ENCODE results near the gene CPED1. TPM values are rescaled to one million over a fixed set of nuclear protein-coding genes. Genes with fewer than 3 reads are reported as not detected.
"Not testable (repeated sequence)": the region's sequence is repeated elsewhere in the genome, so short reads cannot be mapped to it uniquely, and the experiment has no call there.

Gene CPED1
- total RNA-seq, 1 experiment from 2014 or later, result 33.6 TPM

DNA sequence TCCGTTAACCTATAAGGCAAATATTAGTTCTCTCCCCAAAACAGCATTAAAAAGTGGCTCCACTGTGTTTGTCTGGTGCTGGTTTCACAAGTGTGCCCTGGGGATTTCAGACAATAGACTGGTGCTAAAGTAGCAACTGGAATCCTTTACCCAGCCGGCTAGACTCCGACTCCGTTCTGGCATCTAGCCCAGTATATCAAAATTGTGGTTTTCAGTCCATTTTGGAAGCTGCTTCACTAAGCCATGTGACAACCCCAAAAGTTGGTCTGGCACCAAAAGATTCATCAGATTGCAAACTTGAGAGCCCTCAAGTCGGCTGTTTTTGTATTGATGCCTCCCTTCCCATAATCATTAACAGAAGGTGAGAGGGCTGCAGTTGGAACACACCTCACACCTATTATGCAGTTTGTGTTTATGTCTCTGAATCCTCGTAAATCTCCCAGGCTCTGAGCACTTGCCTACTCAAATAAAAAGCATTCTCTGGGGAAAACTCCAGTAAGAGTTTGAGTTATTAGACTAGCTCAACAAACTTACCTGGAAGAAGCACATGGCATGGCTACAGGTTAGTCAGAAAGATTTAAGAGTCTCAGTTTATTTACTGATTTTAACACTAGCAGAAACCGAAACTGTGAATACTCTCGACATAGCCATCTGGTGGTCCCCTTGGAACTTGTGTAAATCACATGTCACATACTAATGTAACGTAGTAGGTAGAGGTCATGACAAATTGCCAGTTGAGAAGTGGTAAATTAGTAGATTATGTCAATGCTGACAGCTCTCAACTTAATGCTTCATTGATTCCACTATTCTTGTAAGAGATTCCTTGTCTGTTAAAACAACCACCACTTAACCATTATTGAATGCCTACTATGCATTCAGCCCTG is 325.5 kb downstream of the CPED1 start:
- peak; percentile 86 for DNase-seq (ENCODE audit: low read depth)

GRCh38 chr7:121315170-121315569 is 326.7 kb downstream of the CPED1 start:
- DNase-seq (ENCODE audit: low read depth), result not testable (repeated sequence)

GRCh38 chr7:121322460-121322859 is 333.9 kb downstream of the CPED1 start:
- no peak for DNase-seq (ENCODE audit: low read depth)

DNA sequence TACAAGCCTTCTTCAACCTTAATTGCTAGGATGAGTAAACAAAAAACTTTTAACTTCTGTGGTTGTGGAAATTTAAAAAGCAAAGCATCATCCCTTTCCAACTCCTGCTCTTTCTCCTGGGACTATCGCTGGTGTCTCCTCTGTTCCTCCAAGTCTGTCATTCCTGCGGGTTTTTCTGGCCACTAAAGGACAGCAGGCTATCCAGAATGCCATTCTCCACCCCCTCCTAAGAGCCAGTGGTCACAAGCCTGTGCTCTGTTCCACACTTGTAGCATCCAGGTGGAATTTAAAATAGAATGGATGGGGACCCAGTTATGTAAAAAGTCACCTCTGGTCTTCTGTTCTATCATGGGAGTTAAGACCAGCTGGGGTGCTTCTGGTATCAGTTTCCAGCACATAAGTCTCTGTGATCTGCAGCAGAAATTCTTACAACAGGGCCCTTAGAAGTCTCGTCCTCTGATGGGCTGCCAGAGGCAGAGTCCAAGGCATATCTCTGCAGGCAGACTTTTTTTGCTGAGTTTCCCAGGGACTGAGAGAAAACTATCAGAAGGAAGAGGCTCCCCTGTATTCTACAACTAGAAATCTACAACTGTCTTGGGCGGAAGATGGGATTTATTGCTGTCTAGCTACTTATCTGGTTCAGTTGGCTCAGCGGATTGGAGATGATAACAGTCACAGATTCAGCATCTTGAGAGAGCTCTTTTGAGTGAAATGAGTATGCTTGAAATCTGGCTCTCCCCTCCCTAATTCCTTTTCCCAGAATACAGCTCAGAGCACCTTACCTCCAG is 335.2 kb downstream of the CPED1 start:
- no peak for DNase-seq (ENCODE audit: low read depth)

DNA sequence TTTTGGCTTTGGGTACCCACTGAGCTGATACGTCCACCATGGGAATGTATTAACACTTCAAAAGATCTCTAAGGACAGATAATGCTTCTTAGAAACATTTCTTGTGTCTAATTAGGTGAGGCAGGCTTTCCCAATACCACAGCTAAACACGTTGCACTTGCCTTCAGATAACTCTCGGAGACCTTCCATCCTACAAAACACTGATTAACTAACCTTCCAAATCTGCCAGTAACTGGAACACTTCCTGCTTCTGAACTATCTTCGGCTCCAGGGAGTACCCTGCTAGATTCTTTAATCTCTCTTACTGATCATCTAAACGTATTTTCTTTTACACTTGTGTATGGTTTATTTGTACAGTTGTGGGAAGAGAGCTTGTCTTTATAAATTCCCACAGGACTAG is 339.2 kb downstream of the CPED1 start:
- DNase-seq (ENCODE audit: low read depth), result no peak

- peak; percentile 23 for DNase-seq (ENCODE audit: low read depth)
Observed at GRCh38 chr7:121328508-121329190, 340.1 kb downstream of the CPED1 start, which contains the start of gene WNT16. Gene WNT16 (plus strand): TSS chr7:121329000. CDS start chr7:121329293, 293 bp downstream.

GRCh38 chr7:121329191-121330052 is 340.9 kb downstream of the CPED1 start:
- DNase-seq (ENCODE audit: low read depth), result peak; percentile 33

DNA sequence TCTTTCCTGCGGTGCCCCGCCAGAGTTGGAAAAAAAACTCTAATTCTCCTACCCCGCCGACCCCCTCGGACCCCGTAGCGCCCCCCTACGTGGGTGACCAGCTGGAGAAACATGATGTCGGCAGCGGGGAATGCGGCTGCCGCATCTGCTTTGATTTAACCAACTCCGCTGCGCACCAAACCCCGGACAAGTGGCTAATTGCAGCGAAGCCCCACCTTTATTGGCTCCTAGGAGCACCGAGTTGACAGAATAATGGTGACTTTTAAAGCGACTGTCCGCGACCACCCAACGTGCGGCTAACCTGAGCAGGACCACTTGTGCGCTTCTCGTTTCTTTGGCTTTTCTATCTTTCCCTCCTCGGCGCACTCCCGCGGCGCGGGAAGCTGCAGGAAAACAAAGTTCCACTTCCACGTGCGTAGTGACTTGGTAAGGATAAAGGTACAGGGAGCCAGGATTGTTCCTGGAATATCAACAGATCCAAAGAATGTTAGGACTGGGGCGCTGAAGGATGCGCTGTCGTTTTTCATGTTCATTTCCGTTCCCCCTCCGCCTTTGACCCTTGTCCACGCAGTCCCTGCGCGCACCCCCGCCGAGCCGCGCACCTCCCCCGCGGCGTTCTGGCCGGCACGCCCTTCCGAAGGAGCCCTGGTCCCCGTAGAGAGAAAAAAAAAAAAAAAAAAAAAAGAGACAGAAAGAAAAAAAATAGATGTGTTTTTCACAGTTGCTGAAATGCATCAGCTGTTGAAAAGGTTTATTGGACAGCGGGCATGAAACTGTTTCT is 341.7 kb downstream of the CPED1 start:
- peak; percentile 27 for DNase-seq (ENCODE audit: low read depth)

DNA sequence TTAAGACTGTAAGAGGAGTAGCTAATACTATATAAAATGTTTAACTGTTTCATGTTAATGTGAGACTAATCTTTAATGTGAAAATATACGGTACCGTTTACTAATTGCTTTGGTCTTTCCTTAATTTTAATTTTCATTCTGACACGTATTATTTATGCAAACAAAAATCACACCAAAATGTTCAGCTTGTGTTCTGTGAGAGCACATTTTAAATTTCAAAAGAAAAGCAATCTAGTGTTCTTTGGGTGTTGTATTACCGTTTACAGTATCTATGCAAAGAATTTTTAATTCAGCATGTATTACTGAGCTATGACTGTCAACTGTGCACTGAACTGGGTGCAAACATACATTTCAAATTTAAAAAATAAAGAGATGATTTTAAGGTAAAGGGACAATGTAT is 342.5 kb downstream of the CPED1 start:
- DNase-seq (ENCODE audit: low read depth), result no peak

DNA sequence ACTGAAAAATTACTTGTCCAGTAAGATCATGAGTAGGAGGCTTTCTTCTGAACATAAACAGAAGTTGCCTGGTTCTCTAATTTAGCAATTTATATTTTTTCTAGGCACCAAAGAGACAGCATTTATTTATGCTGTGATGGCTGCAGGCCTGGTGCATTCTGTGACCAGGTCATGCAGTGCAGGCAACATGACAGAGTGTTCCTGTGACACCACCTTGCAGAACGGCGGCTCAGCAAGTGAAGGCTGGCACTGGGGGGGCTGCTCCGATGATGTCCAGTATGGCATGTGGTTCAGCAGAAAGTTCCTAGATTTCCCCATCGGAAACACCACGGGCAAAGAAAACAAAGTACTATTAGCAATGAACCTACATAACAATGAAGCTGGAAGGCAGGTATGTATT is 343.1 kb downstream of the CPED1 start:
- no peak for DNase-seq (ENCODE audit: low read depth)

DNA sequence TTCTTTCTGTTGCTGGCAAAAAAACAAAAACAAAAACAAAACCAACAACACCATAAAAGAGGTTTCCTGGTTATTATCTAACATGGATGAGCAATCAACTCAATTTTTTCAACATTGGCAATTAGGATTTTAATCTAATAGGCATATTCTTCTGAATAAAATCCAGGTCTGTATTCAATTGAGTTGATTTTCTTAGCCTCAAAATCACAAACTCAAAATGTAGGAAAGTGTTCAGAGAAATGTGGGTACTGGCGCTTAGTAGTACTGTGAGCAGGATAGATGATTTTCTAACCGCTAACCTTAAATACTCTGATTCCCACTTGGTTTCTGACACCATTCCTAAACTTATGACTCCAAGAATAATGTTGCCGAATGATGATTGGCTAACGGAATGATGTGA is 345.9 kb downstream of the CPED1 start:
- no peak for DNase-seq (ENCODE audit: low read depth)

- no peak for DNase-seq (ENCODE audit: low read depth)
Observed at GRCh38 chr7:121334875-121335648, 346.6 kb downstream of the CPED1 start.

- no peak for DNase-seq (ENCODE audit: low read depth)
Observed at GRCh38 chr7:121336579-121336978, 348.1 kb downstream of the CPED1 start.

DNA sequence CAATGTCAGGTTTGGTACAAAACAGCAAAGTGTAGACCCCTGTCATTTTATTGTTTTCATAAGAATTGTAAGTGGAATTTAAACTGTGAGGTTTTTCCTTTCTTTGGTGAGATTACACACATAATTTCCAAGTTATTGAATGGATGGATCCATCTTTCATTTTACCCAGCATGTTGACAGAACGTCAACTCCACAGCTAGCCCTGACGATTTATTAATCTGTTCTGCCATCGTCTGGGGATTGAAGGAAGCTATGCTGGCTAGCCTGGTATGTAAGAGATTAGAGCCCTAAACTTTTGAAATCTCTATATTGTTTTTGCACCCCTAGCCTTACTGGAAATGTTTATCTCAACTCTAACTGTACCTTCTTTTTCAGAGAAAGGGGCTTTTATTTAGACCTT is 348.9 kb downstream of the CPED1 start:
- DNase-seq (ENCODE audit: low read depth), result peak; percentile 38

- no peak for DNase-seq (ENCODE audit: low read depth)
Observed at GRCh38 chr7:121339082-121339481, 350.6 kb downstream of the CPED1 start.

GRCh38 chr7:121341933-121342332 is 353.4 kb downstream of the CPED1 start:
- DNase-seq (ENCODE audit: low read depth), result no peak

- DNase-seq (ENCODE audit: low read depth), result no peak
Observed at GRCh38 chr7:121342631-121343030, 354.1 kb downstream of the CPED1 start.

- DNase-seq (ENCODE audit: low read depth), result no peak
Observed at GRCh38 chr7:121343302-121343701, 354.8 kb downstream of the CPED1 start.

GRCh38 chr7:121344093-121344492 is 355.6 kb downstream of the CPED1 start:
- DNase-seq (ENCODE audit: low read depth), result no peak

GRCh38 chr7:121344497-121344896 is 356.0 kb downstream of the CPED1 start:
- DNase-seq (ENCODE audit: low read depth), result no peak
